ENCODE results near the gene CELA2A.

The CELA2A gene

GRCh38 chr1:15493869-15494390 lies 37.4 kb downstream of the CELA2A start:
- H3K27me3 ChIP-seq (replicated peaks; ENCODE audit: control insufficient read depth, insufficient read depth, low read length, poor library complexity, severe bottlenecking) = no peaks in the 10 kb centered on the region
- H3K36me3 ChIP-seq (ENCODE audit: control insufficient read depth, insufficient read depth, low read length) = peaks cover 9% of the 10 kb centered on the region
- no peak for DNase-seq

DNA sequence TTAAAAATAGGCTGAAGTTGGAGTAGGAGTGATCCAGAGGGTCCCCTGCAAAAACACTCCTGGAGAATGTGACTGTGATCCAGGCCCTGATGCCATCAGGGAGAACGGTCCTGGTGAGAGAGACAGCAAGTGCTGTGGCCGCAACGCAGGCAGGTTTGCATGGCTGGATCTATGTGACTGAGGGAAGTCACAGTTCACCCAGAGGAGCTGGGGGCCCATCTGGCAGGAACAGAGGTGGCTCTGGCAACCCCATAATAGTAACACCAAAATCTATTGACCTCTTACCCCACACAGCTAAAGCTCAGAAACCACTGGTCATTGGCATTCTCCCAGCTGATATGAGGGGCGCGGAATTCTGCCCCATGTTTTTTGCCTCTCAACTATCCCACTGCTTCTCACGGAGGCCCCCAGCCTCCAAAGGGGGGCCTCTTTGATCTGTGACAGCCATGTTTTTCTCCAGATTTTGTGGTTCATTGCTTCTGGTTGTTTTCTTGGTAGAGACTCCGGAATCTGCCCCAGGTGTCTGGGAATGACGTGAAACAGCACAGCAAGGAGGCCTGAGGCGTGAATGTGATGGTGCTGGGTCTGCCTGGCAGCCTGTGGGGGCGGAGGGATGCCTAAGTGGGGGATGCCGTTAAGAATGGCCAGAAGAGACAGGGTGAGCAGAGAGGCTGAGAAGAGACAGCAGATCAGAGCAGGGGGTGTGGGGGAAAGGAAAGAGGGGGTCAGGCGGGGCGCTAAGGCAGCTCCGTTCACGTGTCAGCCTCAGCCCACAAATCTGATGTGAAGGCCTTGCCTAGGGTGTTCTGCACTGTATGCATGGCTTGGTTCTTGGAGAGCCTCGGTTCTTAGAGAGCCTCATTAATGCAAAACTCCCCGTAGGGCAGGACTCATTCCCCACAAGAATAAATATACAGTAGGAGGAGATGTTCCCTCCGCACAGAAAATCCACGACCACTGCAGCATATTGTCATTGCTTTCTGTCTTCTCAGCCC lies 43.9 kb downstream of the CELA2A start:
- Histone ChIP-seq H3K36me3 (ENCODE audit: control insufficient read depth, insufficient read depth, low read length) (peaks cover 4% of the 10 kb centered on the region), H3K27ac (ENCODE audit: insufficient read depth, low read length, poor library complexity, severe bottlenecking) (no peak overlapping the region), H3K4me1 (ENCODE audit: control insufficient read depth, insufficient read depth, low read length, poor library complexity, severe bottlenecking) (no peaks in the 10 kb centered on the region), H3K9me3 (ENCODE audit: control insufficient read depth, low read length) (no peaks in the 10 kb centered on the region), H3K4me3 (ENCODE audit: insufficient read depth, low read depth, low read length, poor library complexity, severe bottlenecking) (no peak overlapping the region), H3K27me3 (replicated peaks; ENCODE audit: control insufficient read depth, insufficient read depth, low read length, poor library complexity, severe bottlenecking) (no peaks in the 10 kb centered on the region)
- no peak for DNase-seq

More at GRCh38 chr1:15493869-15494390, 37.4 kb downstream of the CELA2A start:
- H3K9me3 ChIP-seq (ENCODE audit: control insufficient read depth, low read length) = no peaks in the 10 kb centered on the region
- no peak overlapping the region for H3K27ac ChIP-seq (ENCODE audit: insufficient read depth, low read length, poor library complexity, severe bottlenecking)
- H3K4me1 ChIP-seq (ENCODE audit: control insufficient read depth, insufficient read depth, low read length, poor library complexity, severe bottlenecking) = no peaks in the 10 kb centered on the region
- H3K4me3 ChIP-seq (ENCODE audit: insufficient read depth, low read depth, low read length, poor library complexity, severe bottlenecking) = no peak overlapping the region

DNA sequence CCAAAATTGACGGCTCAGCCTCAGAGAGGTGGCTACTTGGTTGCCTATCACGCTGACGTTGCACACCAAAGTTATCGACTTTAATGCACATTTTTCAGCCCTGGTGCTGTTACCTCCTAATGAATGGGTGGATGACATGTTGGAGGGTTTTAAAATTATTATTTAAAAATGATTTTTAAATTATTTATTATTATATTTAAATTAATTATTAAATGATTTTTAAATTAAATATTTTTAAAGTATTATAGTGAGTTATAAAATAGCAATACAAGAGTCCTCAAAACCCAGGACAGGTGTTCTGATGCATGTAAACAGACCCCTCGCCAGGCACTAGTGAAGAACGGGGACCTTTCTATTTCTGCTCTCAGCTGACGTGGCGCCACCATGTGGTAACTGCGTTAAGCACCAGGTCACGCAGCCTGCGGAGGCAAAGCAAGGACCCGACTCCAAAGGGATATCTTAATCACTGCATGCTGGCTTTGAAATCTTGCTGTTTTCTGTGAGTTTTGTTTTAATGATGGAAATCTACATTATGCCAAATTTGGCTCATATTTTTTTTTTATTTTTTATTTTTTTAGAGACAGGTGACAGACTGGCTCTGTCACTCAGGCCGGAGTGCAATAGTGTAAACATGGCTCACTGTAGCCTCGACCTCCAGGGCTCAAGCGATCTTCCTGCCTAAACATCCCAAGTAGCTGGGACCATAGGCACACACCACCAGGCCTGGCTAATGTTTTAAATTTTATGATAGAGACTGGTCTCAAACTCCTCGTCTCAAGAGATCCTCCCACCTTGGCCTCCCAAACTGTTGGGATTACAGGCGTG lies 44.9 kb downstream of the CELA2A start:
- no peaks in the 10 kb centered on the region for H3K27me3 ChIP-seq (replicated peaks; ENCODE audit: control insufficient read depth, insufficient read depth, low read length, poor library complexity, severe bottlenecking)
- peak in 2 of 3 donors; percentile 6 to 11 for DNase-seq
- peaks cover 9% of the 10 kb centered on the region for H3K36me3 ChIP-seq (ENCODE audit: control insufficient read depth, insufficient read depth, low read length)
- H3K4me1 ChIP-seq (ENCODE audit: control insufficient read depth, insufficient read depth, low read length, poor library complexity, severe bottlenecking) = no peaks in the 10 kb centered on the region
- H3K27ac ChIP-seq (ENCODE audit: insufficient read depth, low read length, poor library complexity, severe bottlenecking) = no peak overlapping the region
- H3K4me3 ChIP-seq (ENCODE audit: insufficient read depth, low read depth, low read length, poor library complexity, severe bottlenecking) = no peak overlapping the region
- no peaks in the 10 kb centered on the region for H3K9me3 ChIP-seq (ENCODE audit: control insufficient read depth, low read length)

- Histone ChIP-seq H3K4me1 (ENCODE audit: control insufficient read depth, insufficient read depth, low read length, poor library complexity, severe bottlenecking) (no peaks in the 10 kb centered on the region), H3K36me3 (ENCODE audit: control insufficient read depth, insufficient read depth, low read length) (peaks cover 9% of the 10 kb centered on the region)
Measured at GRCh38 chr1:15504436-15504835, 47.9 kb downstream of the CELA2A start.

GRCh38 chr1:15506831-15507230 lies 50.3 kb downstream of the CELA2A start:
- no peaks in the 10 kb centered on the region for H3K9me3 ChIP-seq (ENCODE audit: control insufficient read depth, low read length)
- no peaks in the 10 kb centered on the region for H3K4me1 ChIP-seq (ENCODE audit: control insufficient read depth, insufficient read depth, low read length, poor library complexity, severe bottlenecking)
- no peak overlapping the region for H3K27ac ChIP-seq (ENCODE audit: insufficient read depth, low read length, poor library complexity, severe bottlenecking)
- H3K36me3 ChIP-seq (ENCODE audit: control insufficient read depth, insufficient read depth, low read length) = peaks cover 9% of the 10 kb centered on the region
- H3K4me3 ChIP-seq (ENCODE audit: insufficient read depth, low read depth, low read length, poor library complexity, severe bottlenecking) = no peak overlapping the region
- no peaks in the 10 kb centered on the region for H3K27me3 ChIP-seq (replicated peaks; ENCODE audit: control insufficient read depth, insufficient read depth, low read length, poor library complexity, severe bottlenecking)
- DNase-seq = no peak

More at GRCh38 chr1:15504436-15504835, 47.9 kb downstream of the CELA2A start:
- DNase-seq = no peak
- Histone ChIP-seq H3K9me3 (ENCODE audit: control insufficient read depth, low read length) (no peaks in the 10 kb centered on the region), H3K4me3 (ENCODE audit: insufficient read depth, low read depth, low read length, poor library complexity, severe bottlenecking) (no peak overlapping the region), H3K27me3 (replicated peaks; ENCODE audit: control insufficient read depth, insufficient read depth, low read length, poor library complexity, severe bottlenecking) (no peaks in the 10 kb centered on the region), H3K27ac (ENCODE audit: insufficient read depth, low read length, poor library complexity, severe bottlenecking) (no peak overlapping the region)

GRCh38 chr1:15507278-15507677 lies 50.7 kb downstream of the CELA2A start:
- H3K4me3 ChIP-seq (ENCODE audit: insufficient read depth, low read depth, low read length, poor library complexity, severe bottlenecking) = no peak overlapping the region
- H3K36me3 ChIP-seq (ENCODE audit: control insufficient read depth, insufficient read depth, low read length) = peaks cover 13% of the 10 kb centered on the region
- DNase-seq = no peak
- no peak overlapping the region for H3K27ac ChIP-seq (ENCODE audit: insufficient read depth, low read length, poor library complexity, severe bottlenecking)
- H3K9me3 ChIP-seq (ENCODE audit: control insufficient read depth, low read length) = no peaks in the 10 kb centered on the region
- no peaks in the 10 kb centered on the region for H3K4me1 ChIP-seq (ENCODE audit: control insufficient read depth, insufficient read depth, low read length, poor library complexity, severe bottlenecking)
- no peaks in the 10 kb centered on the region for H3K27me3 ChIP-seq (replicated peaks; ENCODE audit: control insufficient read depth, insufficient read depth, low read length, poor library complexity, severe bottlenecking)

DNA sequence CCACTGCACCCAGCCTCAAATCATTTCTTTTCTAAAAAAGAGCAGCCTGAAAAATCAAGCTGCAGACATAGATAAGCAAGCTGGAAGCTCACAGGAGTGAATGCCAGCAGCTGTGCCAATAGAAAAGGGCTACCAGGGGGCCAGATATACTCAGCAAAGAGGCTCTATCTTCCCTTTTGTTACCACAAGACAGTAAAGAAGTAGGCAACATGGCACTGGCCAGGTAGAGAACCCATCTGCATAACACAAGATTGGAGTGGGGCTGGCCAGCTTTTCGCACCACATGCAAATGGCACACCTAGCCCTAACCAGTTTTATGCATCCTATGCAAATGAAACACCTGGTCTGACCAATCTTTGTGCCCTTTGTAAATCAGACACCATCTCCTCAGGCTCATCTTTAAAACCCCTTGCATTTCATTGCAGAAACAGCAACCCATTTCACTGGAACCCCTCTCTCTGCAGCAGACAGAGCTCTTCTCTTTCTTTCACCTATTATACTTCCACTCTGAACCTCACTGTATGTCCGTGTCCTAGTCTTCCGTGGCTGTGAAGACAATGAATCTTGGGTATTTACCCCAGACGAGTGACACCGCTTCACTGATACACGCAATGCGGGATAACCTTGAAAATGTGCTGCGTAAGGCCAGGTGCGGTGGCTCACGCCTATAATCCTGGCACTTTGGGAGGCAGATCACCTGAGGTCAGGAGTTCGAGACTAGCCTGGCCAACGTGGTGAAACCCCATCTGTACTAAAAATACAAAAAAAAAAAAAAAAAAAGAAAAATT lies 52.4 kb downstream of the CELA2A start:
- no peaks in the 10 kb centered on the region for H3K27me3 ChIP-seq (replicated peaks; ENCODE audit: control insufficient read depth, insufficient read depth, low read length, poor library complexity, severe bottlenecking)
- no peaks in the 10 kb centered on the region for H3K9me3 ChIP-seq (ENCODE audit: control insufficient read depth, low read length)
- DNase-seq = no peak
- no peaks in the 10 kb centered on the region for H3K4me1 ChIP-seq (ENCODE audit: control insufficient read depth, insufficient read depth, low read length, poor library complexity, severe bottlenecking)
- H3K4me3 ChIP-seq (ENCODE audit: insufficient read depth, low read depth, low read length, poor library complexity, severe bottlenecking) = no peak overlapping the region
- peaks cover 9% of the 10 kb centered on the region for H3K36me3 ChIP-seq (ENCODE audit: control insufficient read depth, insufficient read depth, low read length)
- no peak overlapping the region for H3K27ac ChIP-seq (ENCODE audit: insufficient read depth, low read length, poor library complexity, severe bottlenecking)

DNA sequence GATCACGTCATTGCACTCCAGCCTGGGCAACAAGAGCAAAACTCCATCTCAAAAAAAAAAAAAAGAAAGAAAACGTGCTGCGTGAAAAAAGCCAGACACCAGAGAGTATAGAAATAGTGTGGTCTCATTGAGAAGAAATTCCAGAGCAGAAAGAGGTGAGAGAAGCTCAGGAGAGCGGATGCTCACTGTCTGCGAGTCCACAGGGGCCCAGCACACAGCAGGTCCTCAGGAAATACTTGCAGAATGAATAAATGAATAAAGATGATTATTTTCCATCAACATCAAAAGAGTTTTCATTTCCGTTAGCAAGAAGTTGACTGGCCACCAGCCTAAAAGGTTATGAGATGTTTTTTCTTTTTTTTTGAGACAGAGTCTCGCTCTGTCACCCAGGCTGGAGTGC lies 53.1 kb downstream of the CELA2A start:
- Histone ChIP-seq H3K36me3 (ENCODE audit: control insufficient read depth, insufficient read depth, low read length) (peaks cover 9% of the 10 kb centered on the region), H3K9me3 (ENCODE audit: control insufficient read depth, low read length) (no peaks in the 10 kb centered on the region), H3K4me1 (ENCODE audit: control insufficient read depth, insufficient read depth, low read length, poor library complexity, severe bottlenecking) (no peaks in the 10 kb centered on the region), H3K27me3 (replicated peaks; ENCODE audit: control insufficient read depth, insufficient read depth, low read length, poor library complexity, severe bottlenecking) (no peaks in the 10 kb centered on the region), H3K4me3 (ENCODE audit: insufficient read depth, low read depth, low read length, poor library complexity, severe bottlenecking) (no peak overlapping the region), H3K27ac (ENCODE audit: insufficient read depth, low read length, poor library complexity, severe bottlenecking) (no peak overlapping the region)
- no peak for DNase-seq

GRCh38 chr1:15510611-15511405 lies 54.3 kb downstream of the CELA2A start:
- Histone ChIP-seq H3K36me3 (ENCODE audit: control insufficient read depth, insufficient read depth, low read length) (peaks cover 6% of the 10 kb centered on the region), H3K4me3 (ENCODE audit: insufficient read depth, low read depth, low read length, poor library complexity, severe bottlenecking) (no peak overlapping the region), H3K9me3 (ENCODE audit: control insufficient read depth, low read length) (no peaks in the 10 kb centered on the region), H3K27me3 (replicated peaks; ENCODE audit: control insufficient read depth, insufficient read depth, low read length, poor library complexity, severe bottlenecking) (no peaks in the 10 kb centered on the region), H3K27ac (ENCODE audit: insufficient read depth, low read length, poor library complexity, severe bottlenecking) (no peak overlapping the region), H3K4me1 (ENCODE audit: control insufficient read depth, insufficient read depth, low read length, poor library complexity, severe bottlenecking) (peaks cover 6% of the 10 kb centered on the region)
- DNase-seq = no peak
